GM23248 (cell line): Measurements from ENCODE around the gene HSPA5.

ENCODE experiments used
- EZH2 ChIP-seq: fragments of 200-600 bp; sonication (generic); IDR thresholded peaks from 2 replicates; pipeline ENCODE4 v1.6.1; 2018; ENCODE audit warnings: antibody characterized with exemption, mild to moderate bottlenecking; ENCODE audit not compliant: insufficient read depth, poor library complexity, severe bottlenecking
- EZH2phosphoT487 ChIP-seq: fragments of 200-600 bp; sonication (generic); IDR thresholded peaks from 2 replicates; pipeline ENCODE4 v1.6.1; 2018; ENCODE audit warnings: antibody characterized with exemption, moderate library complexity, mild to moderate bottlenecking, low read depth; ENCODE audit not compliant: insufficient read depth

DNA sequence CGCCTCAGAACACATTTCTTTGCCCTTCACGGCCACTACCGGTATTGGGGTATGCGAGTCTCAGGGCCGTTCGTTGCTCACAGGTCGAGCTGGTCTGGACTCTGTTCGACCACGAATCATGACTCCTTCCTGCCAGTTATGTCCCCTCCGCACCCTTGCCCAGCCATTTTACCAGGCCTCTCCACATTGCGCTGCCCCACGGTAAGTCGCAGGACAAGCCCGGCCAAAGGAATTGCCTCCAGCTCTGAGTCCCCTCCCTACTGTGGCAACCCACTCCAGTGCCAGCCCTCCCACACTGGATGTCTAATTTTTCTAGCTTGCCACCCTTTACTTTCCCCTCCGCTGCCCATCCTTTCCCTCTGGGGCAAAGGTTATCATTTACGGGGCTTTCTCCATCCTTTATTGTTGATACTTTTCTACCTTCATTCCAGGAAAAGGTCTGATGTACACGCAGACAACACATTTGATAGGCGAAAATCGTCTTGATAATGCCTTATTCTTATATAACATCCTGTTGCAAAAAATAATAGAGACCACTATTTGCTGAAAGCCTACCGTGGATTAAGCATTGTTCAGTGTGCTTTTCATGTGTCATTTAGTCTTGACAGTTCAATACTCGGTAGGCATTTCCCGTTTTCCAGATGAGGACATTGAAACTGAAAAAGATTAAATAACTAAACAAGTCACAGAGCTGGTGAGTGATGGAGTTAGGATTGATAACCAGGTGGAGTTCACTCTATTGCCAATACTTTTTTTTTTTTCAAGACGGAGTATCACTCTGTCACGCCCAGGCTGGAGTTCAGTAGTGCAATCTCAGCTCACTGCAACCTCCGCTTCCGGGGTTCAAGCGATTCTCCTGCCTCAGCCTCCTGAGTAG lies 958 bp upstream of the HSPA5 start:
- TF ChIP-seq EZH2 = no peak
- TF ChIP-seq EZH2phosphoT487 = no peak
